MM.1S (cell line): Measurements from ENCODE around the gene ADAMTS1.

Experiments
- CTCF ChIP-seq: fragments of 300-600 bp; sonication (generic); IDR thresholded peaks from 2 replicates; pipeline ENCODE4 v1.5.1; 2016; ENCODE audit warnings: antibody characterized with exemption, low read length, mixed read lengths
- EZH2 ChIP-seq: fragments of 300-600 bp; sonication (generic); optimal IDR thresholded peaks from 2 replicates; pipeline ENCODE3; 2017; ENCODE audit warnings: low read depth, mild to moderate bottlenecking, antibody characterized with exemption, low read length, mixed read lengths

DNA sequence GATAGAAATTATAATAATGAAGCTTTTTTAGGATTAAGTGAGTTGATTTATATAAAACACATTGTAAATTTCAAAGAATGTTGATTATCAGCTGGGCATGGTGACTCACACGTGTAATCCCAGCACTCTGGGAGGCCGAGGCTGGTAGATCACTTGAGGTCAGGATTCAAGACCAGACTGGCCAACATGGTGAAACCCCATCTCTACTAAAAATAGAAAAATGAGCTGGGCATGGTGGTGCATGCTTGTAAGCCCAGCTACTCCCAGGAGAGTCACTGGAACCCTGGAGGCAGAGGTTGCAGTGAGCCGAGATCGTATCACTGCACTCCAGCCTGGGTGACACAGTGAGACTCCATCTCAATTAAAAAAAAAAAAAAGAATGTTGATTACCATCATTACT lies 18.4 kb downstream of the ADAMTS1 start:
- TF ChIP-seq CTCF (no peak), EZH2 (no peak)
